SW 1271 (cell line): Measurements from ENCODE around the gene TMC3.
"Not testable (repeated sequence)": the region's sequence is repeated elsewhere in the genome, so short reads cannot be mapped to it uniquely, and the experiment has no call there.

Experiments
- DNase-seq, 2 experiments: peaks; one replicate each; lab custom pipeline; 2025; lab: John Stamatoyannopoulos, UW

The TMC3 gene

GRCh38 chr15:81384891-81385720 is 11.1 kb upstream of the TMC3 start:
- no peak for DNase-seq

DNA sequence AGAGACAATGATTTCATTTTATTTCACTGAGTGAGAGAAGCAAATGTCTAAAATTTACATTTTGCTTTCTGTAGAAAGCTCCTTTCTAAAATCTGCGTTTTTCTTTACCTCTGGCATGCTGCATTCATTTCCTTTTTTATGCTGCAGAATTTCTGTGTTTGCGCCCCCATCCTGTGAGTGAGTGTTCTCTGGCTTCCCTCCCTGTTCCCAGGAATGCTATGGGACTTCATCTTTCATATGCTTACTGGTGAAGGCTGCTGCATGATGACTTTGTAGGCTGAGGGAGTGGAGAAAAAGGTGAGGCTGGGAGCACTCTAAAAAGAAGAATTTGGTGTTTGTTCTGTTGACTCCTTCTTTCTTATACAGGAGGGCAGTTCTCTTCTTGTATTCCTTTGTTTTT is 7.7 kb upstream of the TMC3 start:
- no peak for DNase-seq

DNA sequence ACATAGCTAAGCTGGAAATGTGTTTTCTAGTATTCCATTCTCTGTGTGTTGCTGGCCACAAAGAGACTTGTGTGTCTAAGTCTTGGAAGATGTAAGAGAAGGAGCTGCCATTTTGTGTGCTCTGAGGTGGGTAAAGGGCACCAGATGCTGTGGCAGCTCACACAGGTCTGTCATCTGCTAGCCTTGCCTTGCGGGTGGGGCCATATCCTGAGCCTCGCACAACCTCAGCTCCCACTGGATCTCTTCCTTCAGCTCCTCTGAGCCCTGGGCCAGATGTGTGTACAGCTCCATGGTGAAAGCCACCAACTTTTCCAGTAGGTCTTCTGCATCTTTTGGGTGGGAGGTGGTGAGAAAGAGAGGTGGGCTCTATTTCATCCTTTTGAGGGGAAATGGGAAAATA is 6.7 kb upstream of the TMC3 start:
- DNase-seq = no peak

DNA sequence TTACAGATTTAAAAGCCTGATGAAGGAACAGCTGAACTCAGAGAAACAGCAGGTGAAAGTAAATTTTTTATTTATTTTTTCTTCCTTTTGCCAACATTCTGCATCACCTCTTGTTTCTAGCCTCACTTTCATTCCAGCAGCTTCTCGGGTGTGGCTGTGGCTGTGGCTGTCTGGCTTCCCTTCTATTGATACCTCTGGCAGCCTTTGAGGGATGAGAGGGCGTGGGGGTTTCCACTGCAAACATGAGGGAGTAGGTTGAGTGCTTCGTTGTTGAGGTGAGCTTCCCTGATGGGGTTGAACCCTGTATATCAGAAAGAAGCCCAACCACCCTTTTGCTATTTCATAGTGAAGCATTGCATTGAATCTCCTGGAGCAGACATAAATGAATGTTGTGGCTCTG is 6.2 kb upstream of the TMC3 start:
- DNase-seq = no peak

GRCh38 chr15:81379269-81379668 is 5.3 kb upstream of the TMC3 start:
- no peak for DNase-seq

GRCh38 chr15:81378443-81378842 is 4.4 kb upstream of the TMC3 start:
- no peak for DNase-seq

- no peak for DNase-seq
Measured at GRCh38 chr15:81377871-81378270, 3.9 kb upstream of the TMC3 start.

- no peak for DNase-seq
Measured at GRCh38 chr15:81376231-81376630, 2.2 kb upstream of the TMC3 start.

GRCh38 chr15:81375461-81375860 is 1.4 kb upstream of the TMC3 start:
- no peak for DNase-seq

GRCh38 chr15:81373176-81373575 is 837 bp downstream of the TMC3 start:
- no peak for DNase-seq

DNA sequence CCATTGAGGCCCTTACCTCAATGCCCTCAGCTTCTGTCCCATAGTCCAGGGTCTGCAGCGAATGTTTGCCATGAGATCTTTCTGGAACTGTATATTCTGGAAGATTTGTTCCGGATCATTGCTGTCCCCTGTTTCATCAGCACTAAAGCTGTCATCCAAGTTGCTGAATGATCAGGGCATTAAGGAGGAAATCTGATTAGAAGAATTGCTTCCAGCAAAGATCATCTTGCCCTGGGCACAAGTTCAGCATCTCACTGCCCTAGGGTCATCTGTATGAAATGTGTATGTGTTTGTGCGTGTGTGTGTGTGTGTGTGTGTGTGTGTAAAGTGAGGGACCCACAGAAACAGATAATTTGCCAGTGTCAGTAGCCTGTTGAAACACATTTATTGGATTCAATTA is 1.4 kb downstream of the TMC3 start:
- no peak for DNase-seq

DNA sequence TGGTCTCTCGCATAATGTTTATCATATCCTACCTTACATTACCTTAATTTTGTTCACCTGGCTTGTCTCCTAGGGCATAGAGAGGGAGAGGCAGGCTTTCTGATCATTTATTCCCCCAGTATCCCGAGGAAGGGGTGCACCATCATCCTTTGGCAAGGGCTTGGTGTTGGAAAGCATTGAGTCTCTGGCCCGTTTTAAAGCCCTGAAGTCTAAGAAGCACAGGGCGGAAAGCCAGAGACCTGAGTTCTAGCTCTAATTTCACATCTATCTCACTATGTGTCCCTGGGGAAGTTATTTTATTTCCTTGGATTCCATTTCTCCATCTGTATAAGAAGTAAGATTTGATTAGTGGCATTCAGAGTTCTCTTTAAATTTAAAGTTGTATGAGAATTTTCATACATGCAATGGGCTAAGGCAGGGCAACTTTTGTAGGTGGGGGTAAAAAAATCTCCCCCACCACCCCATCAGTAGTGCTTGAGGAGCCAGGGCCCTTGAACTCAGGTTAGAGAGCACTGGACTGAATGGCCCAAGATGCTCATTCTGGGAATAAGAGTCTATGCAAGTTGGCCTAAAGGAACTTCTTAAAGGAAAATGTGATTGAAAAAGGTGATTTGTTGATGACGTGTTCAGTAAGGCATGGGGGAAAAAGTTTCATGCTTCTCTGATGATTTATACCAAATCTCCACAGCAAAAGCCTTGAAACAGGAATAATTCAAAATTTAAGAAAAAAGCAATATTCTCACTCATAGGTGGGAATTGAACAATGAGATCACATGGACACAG is 10.1 kb downstream of the TMC3 start:
- no peak for DNase-seq

DNA sequence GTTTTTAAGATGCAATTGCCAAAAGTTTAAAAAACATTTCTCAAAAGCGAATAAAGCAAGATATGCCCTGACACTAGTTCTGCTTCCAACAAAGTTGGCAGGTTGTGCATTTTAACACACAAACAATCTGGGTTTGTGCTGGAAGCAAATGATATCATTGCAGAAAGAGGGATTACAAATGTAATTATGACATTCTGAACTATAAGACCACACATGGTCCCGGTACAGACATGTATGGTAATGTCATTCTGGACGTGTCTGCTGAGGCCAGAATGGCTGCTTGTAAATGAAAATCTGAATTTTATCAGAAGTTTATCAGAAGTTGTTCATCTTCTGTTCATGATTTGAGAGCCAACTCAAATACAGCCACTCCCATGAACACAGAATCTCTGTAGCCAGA is 10.7 kb downstream of the TMC3 start:
- DNase-seq = no peak

DNA sequence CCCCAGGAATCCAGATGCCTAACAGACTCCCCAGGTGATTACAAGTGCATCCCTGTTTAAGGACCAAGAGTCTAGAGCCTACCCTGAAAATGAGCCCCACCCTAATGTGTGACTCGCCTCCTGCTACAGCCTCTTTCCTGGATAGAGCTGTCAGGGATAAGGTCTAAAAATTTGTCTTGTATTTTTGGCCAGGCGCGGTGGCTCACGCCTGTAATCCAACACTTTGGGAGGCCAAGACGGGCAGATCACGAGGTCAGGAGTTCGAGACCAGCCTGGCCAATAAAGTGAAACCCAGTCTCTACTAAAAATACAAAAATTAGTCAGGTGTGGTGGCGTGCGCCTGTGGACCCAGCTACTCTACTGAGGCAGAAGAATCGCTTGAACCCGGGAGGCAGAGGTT is 11.2 kb downstream of the TMC3 start:
- no peak for DNase-seq

GRCh38 chr15:81361891-81362290 is 12.1 kb downstream of the TMC3 start:
- no peak for DNase-seq

- DNase-seq = no peak
Measured at GRCh38 chr15:81360491-81360890, 13.5 kb downstream of the TMC3 start.

GRCh38 chr15:81358248-81358647 is 15.8 kb downstream of the TMC3 start:
- no peak for DNase-seq

GRCh38 chr15:81357180-81357686 is 16.8 kb downstream of the TMC3 start:
- no peak for DNase-seq

DNA sequence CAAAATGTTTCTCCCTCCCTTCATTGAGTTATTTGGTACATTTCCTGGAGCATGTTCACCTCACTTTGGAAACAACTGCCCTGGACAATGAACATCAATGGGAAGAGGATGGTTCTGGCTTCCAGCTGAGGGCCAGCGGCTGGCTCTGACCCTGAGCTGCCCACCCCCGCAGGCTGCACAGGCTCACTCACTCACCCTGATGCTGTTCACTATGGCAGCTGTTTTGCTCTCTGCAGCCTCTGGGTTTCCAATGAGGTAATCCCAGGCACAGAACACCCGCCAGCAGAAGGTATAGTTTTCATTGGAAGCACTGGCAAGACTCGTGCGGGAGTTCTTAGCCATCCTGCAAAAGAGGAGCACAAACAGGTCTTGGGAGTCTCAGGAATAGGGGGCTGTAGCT is 17.8 kb downstream of the TMC3 start:
- no peak for DNase-seq

DNA sequence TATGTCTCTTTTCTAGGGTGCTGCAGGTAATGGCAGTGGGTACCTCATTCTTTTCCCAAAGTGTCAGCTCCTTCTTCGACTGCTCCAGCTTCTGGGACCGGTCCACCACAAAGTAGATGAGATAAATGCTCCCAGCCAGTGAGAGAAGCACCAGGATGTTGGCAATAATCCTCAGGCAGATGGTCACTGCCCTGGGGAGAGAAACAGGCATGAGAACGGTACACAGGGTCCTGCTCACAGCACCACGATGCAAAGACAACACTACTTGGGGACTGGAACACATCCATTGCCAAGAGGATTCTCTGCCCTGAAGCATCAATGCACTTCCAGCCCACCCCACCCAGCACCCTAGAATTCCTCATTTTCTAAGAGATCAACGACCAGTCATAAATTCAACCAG is 22.4 kb downstream of the TMC3 start:
- DNase-seq = no peak

DNA sequence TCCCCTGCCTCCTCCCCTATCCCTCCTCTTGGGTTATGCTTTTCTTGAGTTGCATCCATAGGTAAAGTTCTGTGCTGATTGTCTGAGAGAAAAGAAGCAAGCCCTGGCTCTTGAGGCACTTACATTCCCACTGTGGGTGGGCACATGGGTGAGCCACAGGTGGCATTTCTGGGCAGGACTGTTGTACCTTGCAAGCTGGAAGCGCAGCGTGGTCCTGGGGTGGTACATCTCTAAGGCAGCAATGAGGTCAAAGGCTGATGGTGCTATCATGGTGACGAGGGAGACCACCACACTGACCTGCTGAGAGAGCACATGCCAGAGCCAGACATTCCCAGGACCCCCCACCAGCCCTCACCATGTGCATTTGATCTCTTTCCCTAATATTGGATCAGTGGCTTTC is 24.7 kb downstream of the TMC3 start:
- DNase-seq = no peak

- DNase-seq = not testable (repeated sequence)
Measured at GRCh38 chr15:81348691-81349090, 25.3 kb downstream of the TMC3 start.

DNA sequence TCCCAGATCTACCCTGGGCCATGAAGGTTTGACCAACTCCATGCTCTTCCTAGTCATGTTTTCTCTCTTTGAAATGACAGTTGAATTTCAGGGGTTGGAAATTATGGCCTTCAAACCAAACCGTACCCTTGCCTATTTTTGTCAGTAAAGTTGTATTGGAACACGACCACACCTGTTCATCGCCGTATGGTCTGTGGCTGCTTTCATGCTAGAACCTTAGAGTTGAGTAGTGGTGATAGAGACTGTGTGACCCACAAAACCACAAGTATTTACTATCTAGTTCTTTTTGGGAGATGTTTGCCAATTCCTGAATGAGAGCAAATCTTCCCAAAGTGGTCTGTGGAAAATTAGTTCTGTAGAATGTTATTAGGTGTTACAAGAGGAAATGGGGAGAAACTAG is 26.1 kb downstream of the TMC3 start:
- DNase-seq = no peak
